Measurements from ENCODE around the gene MGMT.

DNA sequence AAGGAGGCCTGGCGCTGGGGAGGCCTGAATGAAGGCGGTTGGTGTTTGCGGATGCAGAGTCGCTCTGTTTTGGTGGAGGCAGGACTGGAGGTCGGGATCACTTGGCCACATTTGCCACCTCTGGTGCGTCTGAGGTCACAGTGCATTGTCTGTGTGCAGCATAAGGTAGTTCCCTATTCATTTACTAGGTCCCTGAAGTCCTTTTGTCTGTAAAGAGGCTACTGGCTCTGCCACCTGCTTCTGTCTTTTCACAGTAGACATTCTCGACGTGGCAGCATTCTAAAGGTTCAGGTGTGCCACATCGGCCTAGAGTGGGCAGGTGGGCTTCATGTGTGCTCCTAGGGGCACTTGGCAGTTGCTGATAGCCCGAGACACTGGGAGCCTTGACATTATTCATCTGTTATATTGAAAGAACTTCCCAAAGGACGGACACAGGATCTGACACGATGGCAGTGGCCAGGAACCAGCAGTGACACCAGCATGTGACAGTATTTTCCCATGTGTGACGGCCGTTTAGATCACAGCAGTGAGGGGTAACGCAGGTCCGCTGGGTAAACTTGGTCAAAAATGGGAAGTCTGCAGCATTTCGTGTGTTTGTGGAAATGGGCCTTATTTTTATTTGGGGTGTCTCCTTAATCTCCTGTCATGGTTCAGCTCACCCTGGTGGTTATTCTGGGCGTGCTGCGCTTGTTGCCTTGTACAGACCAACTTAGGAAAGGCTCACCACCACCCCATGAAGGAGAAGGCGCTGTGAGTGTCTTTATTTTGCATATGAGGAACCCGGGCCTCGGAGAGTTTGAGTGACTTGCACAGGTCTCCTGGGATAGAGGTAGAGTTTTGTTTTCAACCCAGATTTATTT lies 5.9 kb downstream of the MGMT start:
- TF ChIP-seq, protein P1, sequence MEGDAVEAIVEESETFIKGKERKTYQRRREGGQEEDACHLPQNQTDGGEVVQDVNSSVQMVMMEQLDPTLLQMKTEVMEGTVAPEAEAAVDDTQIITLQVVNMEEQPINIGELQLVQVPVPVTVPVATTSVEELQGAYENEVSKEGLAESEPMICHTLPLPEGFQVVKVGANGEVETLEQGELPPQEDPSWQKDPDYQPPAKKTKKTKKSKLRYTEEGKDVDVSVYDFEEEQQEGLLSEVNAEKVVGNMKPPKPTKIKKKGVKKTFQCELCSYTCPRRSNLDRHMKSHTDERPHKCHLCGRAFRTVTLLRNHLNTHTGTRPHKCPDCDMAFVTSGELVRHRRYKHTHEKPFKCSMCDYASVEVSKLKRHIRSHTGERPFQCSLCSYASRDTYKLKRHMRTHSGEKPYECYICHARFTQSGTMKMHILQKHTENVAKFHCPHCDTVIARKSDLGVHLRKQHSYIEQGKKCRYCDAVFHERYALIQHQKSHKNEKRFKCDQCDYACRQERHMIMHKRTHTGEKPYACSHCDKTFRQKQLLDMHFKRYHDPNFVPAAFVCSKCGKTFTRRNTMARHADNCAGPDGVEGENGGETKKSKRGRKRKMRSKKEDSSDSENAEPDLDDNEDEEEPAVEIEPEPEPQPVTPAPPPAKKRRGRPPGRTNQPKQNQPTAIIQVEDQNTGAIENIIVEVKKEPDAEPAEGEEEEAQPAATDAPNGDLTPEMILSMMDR (IDR thresholded peaks at IDR 0.05): no peak
- no peak for TF ChIP-seq POLR2A (IDR thresholded peaks at IDR 0.05)
